ENCODE measurements around the gene SH3RF3.

- TF ChIP-seq MAX (CRISPR knock-in tag; IDR thresholded peaks at IDR 0.05) (no peak), MLX (CRISPR knock-in tag; IDR thresholded peaks at IDR 0.05) (no peak)
These were observed 352.6 kb downstream of the SH3RF3 start for GRCh38 chr2:109481599-109481998.

All from WTC11 (cell line).